ENCODE results near the gene ARRDC5.
"Not testable (repeated sequence)": the region's sequence is repeated elsewhere in the genome, so short reads cannot be mapped to it uniquely, and the experiment has no call there.

Gene ARRDC5

DNA sequence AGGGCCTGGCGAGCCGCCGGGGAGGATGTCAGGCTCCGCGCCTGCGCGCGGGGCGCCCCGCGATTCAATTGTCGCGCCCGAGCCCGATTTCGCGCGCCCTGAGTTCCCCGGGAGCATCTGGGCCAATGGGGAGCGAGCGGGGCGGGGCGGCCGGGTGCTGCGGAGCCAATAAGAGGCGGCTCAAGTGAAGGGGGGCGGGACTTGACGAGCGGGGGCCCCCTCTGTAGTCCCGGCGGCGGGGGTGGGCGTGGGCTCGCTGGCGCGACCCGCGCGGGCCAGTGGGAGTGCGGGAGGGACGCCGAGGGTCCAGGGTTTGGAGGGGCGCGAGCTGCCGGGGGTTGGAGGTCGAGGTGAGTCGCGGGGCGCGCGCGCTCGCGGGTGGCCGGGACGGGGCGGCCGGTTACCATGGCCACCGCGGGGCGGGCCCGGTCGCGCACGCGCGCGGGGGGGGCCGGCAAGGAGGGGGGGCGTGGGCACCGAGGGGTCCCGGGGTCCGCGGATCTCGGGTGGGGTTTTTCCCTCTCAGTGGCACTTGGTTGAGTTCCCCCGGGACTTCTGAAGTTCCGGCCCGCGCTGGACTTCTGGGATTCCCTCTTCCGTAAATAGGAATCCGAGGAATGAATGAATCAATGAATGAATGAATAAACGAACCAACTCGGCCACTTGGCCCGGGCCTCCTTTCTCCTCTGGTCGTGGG lies 7.3 kb upstream of the ARRDC5 start:
- DNase-seq, result peak; percentile 89

DNA sequence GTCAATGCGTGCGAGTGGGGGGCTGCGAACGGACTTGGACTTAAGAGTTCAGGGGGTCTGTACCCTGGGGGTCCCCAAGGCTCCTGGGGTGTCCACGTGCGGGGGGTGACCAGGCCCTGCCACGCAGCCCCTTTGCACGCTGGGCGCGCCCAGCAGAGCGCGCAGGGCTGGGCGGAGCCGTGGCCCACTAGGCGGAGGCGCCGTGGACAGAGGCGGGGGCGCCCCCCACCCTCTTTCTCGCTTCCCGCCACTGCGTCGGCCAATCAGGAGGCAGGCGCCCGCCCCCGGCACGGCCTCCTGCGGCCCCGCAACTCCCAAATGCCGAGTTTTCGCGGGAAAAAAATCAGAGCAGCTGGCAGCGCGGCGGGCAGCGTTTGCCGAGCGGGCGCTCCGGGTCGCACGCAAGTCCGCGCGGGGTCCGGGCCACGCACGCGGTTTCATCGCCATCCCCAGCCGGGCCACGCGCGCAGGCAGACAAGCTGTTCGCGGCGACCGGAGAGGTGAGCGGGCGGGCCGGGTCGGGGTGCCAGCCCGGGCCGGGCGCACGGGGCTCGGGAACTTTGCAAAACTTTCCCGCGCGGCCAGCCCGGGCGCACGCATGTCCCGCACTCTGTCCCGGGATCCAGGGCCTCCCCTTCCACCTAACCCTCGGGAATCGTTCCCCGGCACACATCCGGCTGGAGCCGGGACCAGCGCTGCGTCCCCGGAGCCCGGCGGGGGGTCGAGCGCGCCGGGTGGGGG lies 6.6 kb upstream of the ARRDC5 start, which contains the start of gene UHRF1:
TSS of gene UHRF1 (plus strand) at position 346 of the 741 bp plus-strand sequence. CDS start 1,385 bp downstream, outside the sequence.
- DNase-seq, result no peak

DNA sequence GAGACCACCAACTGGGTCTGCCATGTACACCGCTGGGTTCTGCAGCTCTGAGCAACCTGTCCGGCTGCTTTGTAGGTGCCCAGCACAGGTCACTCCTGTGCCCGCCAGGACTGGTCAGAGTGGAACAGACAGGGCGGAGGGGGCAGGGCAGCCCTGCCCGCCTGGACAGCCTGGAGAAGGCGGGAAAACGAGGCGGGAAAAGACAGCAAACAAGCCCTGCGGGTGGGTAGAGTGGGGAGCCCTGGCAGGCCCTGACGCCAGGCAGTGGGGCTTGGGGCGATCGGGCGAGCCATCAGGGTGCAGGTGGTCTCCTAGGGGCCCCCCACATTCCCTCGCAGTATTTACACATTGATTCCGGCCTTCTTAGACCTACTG lies 6.1 kb upstream of the ARRDC5 start:
- DNase-seq, result no peak

DNA sequence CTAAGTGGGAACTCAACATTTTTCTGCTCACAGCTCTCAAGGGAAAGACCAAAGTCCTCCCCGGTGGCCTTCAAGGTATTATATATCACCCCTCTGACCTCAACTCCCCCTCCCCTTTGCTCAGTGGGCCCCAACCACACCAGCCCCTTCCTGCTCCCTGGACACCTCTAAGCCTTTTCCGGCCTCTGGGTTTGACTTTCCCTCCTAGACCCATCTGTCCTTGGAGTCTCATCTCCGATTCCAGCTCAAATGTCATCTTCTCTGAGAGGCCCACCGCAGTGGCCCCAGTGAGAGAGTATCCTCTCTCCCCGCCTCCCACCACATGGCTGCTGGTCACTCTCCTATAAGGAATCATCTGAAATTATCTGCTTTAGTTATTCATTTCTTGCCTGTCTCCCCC lies 5.7 kb upstream of the ARRDC5 start:
- no peak for DNase-seq

DNA sequence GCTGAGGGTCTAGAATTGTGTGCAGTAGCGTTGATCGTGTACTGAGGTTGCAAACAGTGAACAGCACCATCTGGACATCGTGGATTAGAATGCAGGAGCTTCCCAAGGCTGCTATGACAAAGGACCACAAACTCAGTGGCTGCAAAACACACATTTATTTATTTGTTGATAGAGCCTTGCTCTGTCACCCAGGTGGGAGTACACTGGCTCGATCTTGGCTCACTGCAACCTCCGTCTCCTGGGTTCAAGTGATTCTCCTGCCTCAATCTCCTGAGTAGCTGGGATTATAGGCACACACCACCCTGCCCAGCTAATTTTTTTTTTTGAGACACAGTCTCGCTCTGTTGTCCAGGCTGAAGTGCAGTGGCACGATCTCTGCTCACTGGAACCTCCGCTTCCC lies 4.3 kb upstream of the ARRDC5 start:
- no peak for DNase-seq

DNA sequence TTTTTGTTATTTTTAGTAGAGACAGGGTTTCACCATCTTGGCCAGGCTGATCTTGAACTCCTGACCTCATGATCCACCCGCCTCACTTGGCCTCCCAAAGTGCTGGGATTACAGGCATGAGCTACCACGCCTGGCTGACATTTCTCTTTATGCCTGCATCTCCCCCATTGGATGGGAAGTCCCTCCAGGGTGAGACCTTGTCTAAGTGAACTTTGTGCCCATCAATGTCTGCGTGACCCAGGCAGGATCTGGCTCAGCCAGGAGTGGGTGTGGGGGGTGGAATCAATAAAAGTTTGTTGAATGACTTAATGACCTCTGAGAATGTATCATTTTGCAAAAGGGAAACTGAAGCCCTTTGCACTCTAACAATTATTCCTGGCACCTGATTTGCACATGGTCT lies 1.8 kb upstream of the ARRDC5 start:
- DNase-seq, result no peak

DNA sequence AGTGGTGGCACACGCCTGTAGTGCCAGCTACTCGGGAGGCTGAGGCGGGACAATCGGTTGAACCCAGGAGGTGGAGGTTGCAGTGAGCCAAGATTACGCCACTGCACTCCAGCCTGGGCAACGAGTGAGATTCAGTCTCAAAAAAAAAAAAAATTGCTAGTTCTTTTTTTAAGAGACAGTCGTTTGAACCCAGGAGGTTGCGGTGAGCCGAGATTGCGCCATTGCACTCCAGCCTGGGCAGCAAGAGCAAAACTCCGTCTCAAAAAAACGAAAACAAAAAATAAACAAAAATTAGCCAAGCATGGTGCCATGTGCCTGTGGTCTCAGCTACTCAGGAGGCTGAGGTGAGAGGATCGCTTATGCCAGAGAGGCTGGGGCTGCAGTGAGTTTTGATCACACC lies 1.8 kb downstream of the ARRDC5 start:
- not testable (repeated sequence) for DNase-seq

DNA sequence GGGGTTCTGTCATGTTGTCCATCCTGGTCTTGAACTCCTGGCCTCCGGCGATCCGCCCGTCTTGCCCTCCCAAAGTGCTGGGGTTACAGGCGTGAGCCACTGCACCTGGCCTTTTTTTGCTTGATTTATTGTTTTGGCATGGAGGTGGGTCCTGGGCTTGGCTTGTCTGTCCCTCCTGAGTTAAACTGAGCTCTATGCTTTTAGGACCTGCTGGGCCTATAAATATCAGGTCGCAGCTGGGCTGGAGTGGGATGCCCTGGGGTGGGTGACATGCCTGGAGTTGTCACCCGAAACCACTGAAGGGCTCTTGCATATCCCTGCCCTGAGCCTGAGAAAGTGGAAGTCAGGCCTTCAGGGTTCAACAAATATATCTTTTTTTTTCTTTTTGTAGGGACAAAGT lies 5.5 kb downstream of the ARRDC5 start:
- no peak for DNase-seq

DNA sequence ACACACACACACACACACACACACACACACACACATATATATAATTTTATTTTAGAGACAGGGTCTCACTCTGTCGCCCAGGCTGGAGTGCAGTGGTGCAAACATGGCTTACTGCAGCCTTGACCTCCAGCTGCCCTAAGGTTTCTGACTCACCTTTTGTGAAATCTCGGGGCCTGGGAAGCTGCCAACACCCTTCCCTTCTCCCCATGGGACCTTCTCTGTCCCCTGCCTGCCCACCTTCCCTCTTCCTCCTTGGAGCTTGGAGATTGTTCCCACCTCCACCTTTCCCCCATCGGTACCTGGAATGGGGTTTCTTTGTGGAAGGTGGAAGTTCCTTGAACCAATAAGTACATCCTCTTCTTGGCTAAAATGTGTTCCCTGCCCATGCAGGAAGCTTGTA lies 6.3 kb downstream of the ARRDC5 start:
- no peak for DNase-seq

DNA sequence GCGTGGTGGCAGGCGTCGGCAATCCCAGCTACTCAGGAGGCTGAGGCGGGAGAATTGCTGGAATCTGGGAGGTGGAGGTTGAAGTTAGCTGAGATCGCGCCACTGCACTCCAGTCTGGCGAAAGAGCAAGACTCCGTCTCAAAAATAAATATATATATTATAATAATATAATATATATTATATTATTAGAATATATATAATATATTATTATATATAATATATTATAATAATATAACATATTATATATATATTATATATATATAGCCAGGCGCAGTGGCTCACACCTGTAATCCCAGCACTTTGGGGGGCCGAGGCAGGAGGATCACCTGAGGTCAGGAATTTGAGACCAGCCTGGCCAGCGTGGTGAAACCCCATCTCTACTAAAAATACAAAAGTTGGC lies 9.7 kb downstream of the ARRDC5 start:
- not testable (repeated sequence) for DNase-seq

DNA sequence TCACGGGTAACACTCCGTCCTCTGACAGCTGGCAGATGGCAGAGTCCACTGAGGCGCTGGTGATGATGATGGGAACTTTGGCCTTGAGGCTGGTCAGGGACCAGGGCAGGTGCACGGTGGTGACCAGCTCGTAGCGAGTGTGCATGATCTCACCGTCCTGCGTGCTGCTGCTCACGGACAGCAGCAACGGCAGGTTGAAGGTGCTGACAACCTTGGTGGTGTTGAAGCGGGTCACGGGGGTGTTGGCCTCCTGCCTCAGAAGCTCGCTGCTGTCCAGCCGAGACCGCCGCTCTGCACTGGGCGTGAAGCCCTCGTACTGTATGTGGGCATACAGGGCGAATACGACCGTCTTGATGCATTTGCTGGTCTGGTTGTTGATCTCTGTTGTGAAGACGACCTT lies 11.6 kb downstream of the ARRDC5 start:
- DNase-seq, result no peak

DNA sequence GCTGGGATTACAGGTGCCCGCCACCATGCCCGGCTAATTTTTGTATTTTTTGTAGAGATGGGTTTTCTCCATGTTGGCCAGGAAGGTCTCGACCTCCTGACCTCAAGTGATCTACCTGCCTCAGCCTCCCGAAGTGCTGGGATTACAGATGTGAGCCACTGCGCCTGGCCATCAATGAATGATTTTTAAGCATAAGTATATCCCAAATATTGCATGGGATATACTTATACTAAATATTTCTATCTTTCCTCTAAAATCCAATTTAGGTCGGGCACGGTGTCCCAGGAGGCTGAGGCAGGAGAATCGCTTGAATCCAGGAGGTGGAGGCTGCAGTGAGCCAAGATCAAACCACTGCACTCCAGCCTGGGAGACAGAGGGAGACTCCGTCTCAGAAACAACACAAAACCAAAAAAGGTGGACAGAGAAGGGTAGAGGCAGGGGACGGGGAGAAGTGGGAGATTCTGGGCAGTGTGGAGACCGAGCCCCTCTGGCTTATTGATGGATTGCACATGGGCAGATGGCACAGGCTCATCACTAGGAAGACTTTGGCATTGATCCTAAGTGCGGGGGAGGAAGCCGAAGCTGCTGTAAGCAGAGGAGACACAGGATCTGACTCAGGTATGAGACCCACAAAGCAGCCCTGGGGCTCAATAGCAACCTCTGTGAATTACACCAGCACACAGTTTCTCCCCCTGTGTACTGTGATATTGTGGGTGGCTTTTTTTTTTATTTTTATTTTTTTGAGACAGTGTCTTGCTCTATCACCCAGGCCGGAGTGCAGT lies 13.5 kb downstream of the ARRDC5 start:
- no peak for DNase-seq

DNA sequence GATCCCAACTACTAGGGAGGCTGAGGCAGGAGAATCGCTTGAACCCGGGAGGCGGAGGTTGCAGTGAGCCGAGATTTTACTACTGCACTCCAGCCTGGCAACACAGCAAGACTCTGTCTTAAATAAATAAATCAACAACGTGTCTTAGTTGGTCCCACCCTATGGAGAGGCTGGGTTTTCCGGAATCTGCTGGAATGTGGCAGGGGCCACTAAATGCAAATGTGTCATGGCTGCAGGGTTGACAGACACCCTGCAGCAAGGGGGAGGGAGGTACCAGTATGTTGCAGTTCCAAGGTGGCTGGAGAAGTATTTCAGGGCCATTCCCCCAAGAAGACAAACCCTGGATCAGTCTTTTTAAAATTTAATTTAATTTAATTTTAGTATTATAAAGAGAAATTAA lies 14.9 kb downstream of the ARRDC5 start:
- not testable (repeated sequence) for DNase-seq

DNA sequence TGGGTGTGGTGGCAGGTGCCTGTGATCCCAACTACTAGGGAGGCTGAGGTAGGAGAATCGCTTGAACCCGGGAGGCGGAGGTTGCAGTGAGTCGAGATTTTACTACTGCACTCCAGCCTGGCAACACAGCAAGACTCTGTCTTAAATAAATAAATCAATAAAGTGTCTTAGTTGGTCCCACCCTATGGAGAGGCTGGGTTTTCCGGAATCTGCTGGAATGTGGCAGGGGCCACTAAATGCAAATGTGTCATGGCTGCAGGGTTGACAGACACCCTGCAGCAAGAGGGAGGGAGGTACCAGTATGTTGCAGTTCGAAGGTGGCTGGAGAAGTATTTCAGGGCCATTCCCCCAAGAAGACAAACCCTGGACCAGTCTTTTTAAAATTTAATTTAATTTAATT lies 17.7 kb downstream of the ARRDC5 start:
- DNase-seq, result not testable (repeated sequence)

DNA sequence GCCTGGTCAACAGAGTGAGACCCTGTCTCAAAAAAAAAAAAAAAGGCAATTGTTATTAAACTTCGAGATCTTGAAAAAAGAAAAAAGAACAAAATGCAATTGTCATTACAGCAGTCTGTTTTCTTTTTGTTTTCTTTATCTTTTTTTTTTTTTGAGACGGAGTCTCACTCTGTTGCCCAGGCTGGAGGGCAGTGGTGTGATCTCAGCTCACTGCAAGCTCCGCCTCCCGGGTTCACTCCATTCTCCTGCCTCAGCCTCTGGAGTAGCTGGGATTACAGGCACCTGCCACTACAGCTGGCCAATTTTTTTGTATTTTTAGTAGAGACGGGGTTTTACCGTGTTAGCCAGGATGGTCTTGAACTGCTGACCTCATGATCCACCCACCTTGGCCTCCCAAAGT lies 19.8 kb downstream of the ARRDC5 start:
- not testable (repeated sequence) for DNase-seq

DNA sequence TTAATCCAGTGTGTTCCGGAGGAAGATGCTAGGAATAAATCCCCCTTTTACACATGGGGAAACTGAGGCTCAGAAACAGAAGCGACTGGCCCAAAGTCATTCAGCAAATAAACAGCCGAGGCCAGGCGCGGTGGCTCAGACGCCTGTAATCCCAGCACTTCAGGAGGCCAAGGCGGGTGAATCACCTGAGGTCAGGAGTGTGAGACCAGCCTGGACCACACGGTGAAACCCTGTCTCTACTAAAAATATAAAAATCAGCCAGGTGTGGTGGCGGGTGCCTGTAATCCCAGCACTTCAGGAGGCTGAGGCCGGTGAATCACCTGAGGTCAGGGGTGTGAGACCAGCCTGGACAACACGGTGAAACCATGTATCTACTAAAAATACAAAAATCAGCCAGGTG lies 23.7 kb downstream of the ARRDC5 start:
- DNase-seq, result no peak

DNA sequence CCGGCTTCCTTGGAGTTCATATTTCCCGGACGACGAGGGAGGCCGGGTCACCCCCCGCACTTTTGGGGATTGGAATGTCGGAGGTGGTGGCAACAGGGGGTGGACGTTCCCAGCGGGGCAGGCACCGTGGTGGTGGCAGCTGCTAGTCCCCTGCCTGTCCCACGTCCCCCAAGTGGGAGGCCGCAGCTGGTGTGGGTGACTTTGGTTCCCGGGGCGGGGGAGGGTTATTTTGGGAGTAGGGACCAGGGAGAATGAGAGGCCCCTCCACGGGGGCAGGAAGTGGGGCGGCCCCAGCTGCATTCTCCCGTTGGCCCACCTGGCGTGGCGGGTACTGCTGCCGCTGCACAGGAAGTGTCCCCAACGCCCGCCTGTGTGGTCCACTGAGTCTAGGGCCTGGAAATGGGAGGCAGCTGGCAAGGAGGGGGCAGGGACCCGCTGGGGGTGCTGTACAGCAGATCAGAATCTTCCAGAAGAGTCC lies 24.2 kb downstream of the ARRDC5 start:
- no peak for DNase-seq

DNA sequence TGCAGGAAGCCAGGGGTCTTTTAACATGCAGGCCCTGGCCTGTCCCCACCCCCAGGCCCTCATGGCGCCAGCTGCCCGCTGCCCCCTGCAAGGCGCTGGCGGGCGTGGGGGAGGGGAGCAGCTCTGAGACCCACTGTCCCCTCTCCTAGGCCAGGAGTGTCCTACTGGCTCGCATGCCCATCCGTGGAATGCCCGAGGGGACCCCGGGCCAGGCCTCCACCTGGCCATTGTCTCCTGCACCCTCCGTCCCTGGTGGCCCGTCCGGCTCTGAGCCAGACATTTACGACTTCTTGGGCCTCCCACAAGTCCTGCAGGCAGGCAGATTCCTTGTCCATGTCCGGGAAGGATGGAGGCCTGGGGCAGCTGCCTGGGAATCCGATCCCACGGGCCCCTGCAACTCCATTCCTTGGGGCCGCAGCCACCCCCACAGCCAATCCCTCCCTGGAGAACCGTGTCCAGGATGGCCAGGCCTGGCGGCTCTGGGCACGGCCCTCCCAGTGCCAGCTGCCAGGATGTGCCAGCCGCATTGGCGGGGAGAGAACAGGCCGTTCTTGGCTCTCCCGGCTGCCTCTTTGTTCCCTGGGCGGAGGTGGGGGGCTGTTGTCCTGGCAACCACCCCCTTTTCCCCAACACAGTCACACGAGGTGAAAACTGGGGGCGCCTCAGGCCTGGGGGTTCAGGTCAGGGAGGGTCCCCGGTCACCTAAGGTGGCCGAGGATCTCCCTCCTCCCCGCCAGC lies 24.8 kb downstream of the ARRDC5 start:
- DNase-seq, result no peak

DNA sequence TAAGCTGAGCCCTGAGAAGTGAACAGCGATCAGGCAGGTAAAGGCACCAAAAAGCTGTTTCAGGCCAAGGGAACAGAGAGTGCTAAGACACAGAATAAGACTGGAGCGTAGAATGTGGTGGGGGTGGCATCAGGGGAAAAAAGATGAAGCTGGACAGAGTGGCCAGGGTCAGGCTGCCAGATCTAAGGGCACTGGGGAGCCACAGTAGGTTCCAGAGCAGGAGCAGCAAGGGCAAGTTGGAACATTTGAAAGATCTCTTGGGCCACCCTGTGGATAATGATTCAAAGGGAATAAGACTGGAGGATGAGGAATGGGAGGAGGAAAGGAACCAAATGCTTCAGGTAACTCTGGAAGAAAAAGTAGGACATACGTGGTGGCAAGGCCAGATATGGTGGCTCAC lies 28.8 kb downstream of the ARRDC5 start:
- no peak for DNase-seq

DNA sequence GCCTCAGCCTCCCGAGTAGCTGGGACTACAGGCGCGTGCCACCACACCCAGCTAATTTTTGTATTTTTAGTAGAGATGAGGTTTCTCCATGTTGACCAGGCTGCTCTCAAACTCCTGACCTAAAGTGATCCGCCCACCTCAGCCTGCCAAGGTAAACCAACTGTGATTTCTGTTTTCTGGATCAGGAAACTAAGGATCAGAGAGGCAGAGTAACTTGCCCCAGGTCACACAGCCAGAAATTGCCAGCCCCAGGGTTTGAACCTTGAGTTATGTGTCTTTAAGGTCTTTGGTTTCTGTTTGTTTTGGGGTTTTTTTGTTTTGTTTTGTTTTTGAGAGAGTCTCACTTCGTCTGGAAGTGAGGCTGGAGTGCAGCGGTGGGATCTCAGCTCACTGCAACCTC lies 31.0 kb downstream of the ARRDC5 start:
- DNase-seq, result no peak

DNA sequence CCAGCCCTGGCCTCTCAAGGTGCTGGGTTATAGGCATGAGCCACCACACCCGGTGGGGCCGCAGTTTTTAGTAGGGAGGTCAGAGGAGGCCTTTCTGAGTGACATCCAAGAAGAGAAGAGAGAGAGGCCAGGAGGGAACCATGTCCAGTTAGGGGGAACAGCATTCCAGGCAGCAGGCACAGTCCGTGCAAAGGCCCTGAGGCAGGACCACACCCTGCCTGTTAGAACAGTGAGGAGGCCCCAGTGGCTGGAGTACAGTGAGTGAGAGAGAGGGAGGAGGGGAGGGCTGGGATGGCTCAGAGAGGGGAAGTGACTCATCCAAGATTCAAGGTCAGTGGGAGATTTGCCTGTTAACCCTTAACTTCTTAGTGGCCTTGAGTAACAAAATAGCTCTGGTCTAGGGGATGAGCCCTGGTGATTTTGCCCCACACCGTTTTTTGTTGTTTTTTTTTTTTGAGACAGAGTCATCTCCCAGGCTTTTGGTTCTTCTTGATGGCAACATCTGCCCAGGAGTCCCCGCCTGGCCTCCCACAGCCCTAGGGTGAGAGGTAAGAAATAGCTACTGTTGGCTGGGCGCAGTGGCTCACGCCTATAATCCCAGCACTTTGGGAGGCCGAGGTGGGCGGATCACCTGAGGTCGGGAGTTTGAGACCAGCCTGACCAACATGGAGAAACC lies 32.5 kb downstream of the ARRDC5 start:
- DNase-seq, result no peak

DNA sequence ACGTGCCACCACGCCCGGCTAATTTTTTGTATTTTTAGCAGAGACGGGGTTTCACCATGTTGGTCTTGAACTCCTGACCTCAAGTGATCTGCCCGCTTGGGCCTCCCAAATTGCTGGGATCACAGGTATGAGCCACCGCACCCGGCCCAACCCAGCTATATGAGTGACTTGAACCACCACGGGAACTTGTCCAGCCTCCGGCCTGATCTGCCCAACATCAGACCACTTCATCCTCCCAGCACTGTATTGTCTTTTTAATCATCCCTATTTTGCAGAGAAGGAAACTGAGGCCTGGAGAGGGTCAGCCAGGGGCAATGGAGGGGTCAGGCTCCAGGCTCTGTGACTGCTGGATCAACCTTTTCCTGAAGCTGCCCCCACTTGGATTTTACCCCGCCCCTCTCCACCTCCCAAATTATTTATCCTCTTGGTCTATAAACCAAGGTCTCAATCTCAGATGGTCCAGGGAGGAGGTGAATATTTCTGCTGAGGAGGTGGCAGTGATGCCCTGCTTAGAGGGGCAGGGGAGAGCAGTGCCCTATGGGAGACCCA lies 34.3 kb downstream of the ARRDC5 start:
- no peak for DNase-seq
